Measurements from ENCODE around the gene REPIN1. TPM values are rescaled to one million over a fixed set of nuclear protein-coding genes. Genes with fewer than 3 reads are reported as not detected.

The REPIN1 gene
- total and polyA plus RNA-seq, 9 of the 15 experiments (the other 6 are each of a cell fraction or from before 2014, with no cell fraction given): 8.1 to 283 (median 94.3) TPM

- no peak for TF ChIP-seq ZMIZ1 (IDR thresholded peaks at IDR 0.05; ENCODE audit: low read depth in 2 of 2, low read length in 2 of 2)
- peak; percentile 85 to 88 for TF ChIP-seq NRF1 (conservative IDR thresholded peaks at IDR 0.05 in 1 of 2, IDR thresholded peaks at IDR 0.05 in 1 of 2)
- 0 out of 2 replicates have a peak, but pooled peaks have one; percentile 39 for TF ChIP-seq ZBTB2 (IDR thresholded peaks at IDR 0.05)
- TF ChIP-seq KLF16 (IDR thresholded peaks at IDR 0.05): no peak
- TF ChIP-seq MAX (CRISPR knock-in tag; IDR thresholded peaks at IDR 0.05): peak; percentile 51
- TF ChIP-seq RBM15 (IDR thresholded peaks at IDR 0.05; ENCODE audit: insufficient read depth, low read length): no peak
- TF ChIP-seq HNRNPUL1 (IDR thresholded peaks at IDR 0.05; ENCODE audit: low read length): no peak
- no peak for TF ChIP-seq FOXA3 (CRISPR knock-in tag; conservative IDR thresholded peaks at IDR 0.05 in 1 of 2, IDR thresholded peaks at IDR 0.05 in 1 of 2)
- TF ChIP-seq PHF8 (IDR thresholded peaks at IDR 0.05; ENCODE audit: borderline replicate concordance, low read length): peak; percentile 75
- no peak for TF ChIP-seq ZBTB8A (IDR thresholded peaks at IDR 0.05; ENCODE audit: partially characterized antibody)
- peak; percentile 62; the same call in 1 of the 2 replicates for TF ChIP-seq ZBTB17 (CRISPR knock-in tag; IDR thresholded peaks at IDR 0.05)
- TF ChIP-seq MYC (IDR thresholded peaks at IDR 0.05; ENCODE audit: low read depth, low read length): no peak
- peak; percentile 93 for TF ChIP-seq MYC (CRISPR knock-in tag; IDR thresholded peaks at IDR 0.05; ENCODE audit: borderline replicate concordance, low read depth)
- TF ChIP-seq, protein P1, sequence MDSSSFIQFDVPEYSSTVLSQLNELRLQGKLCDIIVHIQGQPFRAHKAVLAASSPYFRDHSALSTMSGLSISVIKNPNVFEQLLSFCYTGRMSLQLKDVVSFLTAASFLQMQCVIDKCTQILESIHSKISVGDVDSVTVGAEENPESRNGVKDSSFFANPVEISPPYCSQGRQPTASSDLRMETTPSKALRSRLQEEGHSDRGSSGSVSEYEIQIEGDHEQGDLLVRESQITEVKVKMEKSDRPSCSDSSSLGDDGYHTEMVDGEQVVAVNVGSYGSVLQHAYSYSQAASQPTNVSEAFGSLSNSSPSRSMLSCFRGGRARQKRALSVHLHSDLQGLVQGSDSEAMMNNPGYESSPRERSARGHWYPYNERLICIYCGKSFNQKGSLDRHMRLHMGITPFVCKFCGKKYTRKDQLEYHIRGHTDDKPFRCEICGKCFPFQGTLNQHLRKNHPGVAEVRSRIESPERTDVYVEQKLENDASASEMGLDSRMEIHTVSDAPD (CRISPR knock-in tag; IDR thresholded peaks at IDR 0.05): no peak
- TF ChIP-seq, protein P2, sequence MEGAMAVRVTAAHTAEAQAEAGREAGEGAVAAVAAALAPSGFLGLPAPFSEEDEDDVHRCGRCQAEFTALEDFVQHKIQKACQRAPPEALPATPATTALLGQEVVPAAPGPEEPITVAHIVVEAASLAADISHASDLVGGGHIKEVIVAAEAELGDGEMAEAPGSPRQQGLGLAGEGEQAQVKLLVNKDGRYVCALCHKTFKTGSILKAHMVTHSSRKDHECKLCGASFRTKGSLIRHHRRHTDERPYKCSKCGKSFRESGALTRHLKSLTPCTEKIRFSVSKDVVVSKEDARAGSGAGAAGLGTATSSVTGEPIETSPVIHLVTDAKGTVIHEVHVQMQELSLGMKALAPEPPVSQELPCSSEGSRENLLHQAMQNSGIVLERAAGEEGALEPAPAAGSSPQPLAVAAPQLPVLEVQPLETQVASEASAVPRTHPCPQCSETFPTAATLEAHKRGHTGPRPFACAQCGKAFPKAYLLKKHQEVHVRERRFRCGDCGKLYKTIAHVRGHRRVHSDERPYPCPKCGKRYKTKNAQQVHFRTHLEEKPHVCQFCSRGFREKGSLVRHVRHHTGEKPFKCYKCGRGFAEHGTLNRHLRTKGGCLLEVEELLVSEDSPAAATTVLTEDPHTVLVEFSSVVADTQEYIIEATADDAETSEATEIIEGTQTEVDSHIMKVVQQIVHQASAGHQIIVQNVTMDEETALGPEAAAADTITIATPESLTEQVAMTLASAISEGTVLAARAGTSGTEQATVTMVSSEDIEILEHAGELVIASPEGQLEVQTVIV (CRISPR knock-in tag; IDR thresholded peaks at IDR 0.05; ENCODE audit: borderline replicate concordance): no peak
- no peak for TF ChIP-seq PTRF (tag; IDR thresholded peaks at IDR 0.05)
- peak; percentile 68 for TF ChIP-seq CREM (IDR thresholded peaks at IDR 0.05; ENCODE audit: low read depth)
Measured at GRCh38 chr7:150368884-150369747, 494 bp downstream of the REPIN1 start (continued).

Measured in K562 (cell line).